Body of pancreas (tissue), 4 donors: ENCODE results near the gene POGK.

Experiments
- CTCF ChIP-seq, 7 experiments: fragments of 450-650 bp in 4 of 7; fragments of 200-600 bp in 3 of 7; sonication (generic) in 3 of 7; IDR thresholded peaks; one replicate each; pipeline ENCODE4 v1.5.1; 2016 to 2019; ENCODE audit warnings: antibody characterized with exemption in 7 of 7
- POLR2A ChIP-seq, 3 donors: fragments of 450-650 bp; IDR thresholded peaks; one replicate each; pipeline ENCODE4 v1.6.1; 2016; ENCODE audit warnings: antibody characterized with exemption in 3 of 3, mild to moderate bottlenecking in 2 of 3

- TF ChIP-seq CTCF (IDR thresholded peaks at IDR 0.05) (no peak), POLR2A (IDR thresholded peaks at IDR 0.05) (no peak)
These were observed 20.3 kb downstream of the POGK start for GRCh38 chr1:166859597-166859996.
